Smooth muscle cell (in vitro differentiated cells): Measurements from ENCODE around the gene LCLAT1. TPM values are rescaled to one million over a fixed set of nuclear protein-coding genes. Genes with fewer than 3 reads are reported as not detected.
"Not testable (repeated sequence)": the region's sequence is repeated elsewhere in the genome, so short reads cannot be mapped to it uniquely, and the experiment has no call there.

Source experiments
- DNase-seq: peaks from one replicate; lab custom pipeline; 2025; ENCODE audit not compliant: unreplicated experiment; lab: John Stamatoyannopoulos, UW
- H2AFZ ChIP-seq: fragments of 200-600 bp; sonication (generic); 2 replicates; pipeline ENCODE4 v1.6.0; 2016; ENCODE audit warnings: antibody characterized with exemption, low read depth, mild to moderate bottlenecking
- H3F3A ChIP-seq: fragments of 200-600 bp; sonication (generic); 2 replicates; pipeline ENCODE4 v1.6.0; 2017; ENCODE audit warnings: antibody characterized with exemption, low read depth
- H3K27ac ChIP-seq: fragments of 200-600 bp; sonication (generic); 2 replicates; pipeline ENCODE4 v1.5.1; 2016; ENCODE audit warnings: low read depth, mild to moderate bottlenecking
- H3K27me3 ChIP-seq: fragments of 200-600 bp; sonication (generic); 2 replicates; pipeline ENCODE4 v1.6.1; 2016; ENCODE audit warnings: low read depth, mild to moderate bottlenecking
- H3K36me3 ChIP-seq: fragments of 200-600 bp; sonication (generic); 2 replicates; pipeline ENCODE4 v1.5.1; 2016; ENCODE audit warnings: low read depth
- H3K4me1 ChIP-seq: fragments of 200-600 bp; sonication (generic); 2 replicates; pipeline ENCODE4 v1.5.1; 2016; ENCODE audit warnings: low read depth
- H3K4me2 ChIP-seq: fragments of 200-600 bp; sonication (generic); 2 replicates; pipeline ENCODE4 v1.6.0; 2016; ENCODE audit warnings: mild to moderate bottlenecking
- H3K4me3 ChIP-seq: fragments of 200-600 bp; sonication (generic); 2 replicates; pipeline ENCODE4 v1.5.1; 2016; ENCODE audit warnings: mild to moderate bottlenecking
- H3K79me2 ChIP-seq: fragments of 200-600 bp; sonication (generic); 2 replicates; pipeline ENCODE4 v1.6.0; 2016; ENCODE audit warnings: low read depth, mild to moderate bottlenecking
- H3K9ac ChIP-seq: fragments of 200-600 bp; sonication (generic); 2 replicates; pipeline ENCODE4 v1.6.0; 2016; ENCODE audit warnings: low read depth
- H3K9me3 ChIP-seq: fragments of 200-600 bp; sonication (generic); replicated peaks from 2 replicates; pipeline ENCODE4 v1.5.1; 2016; ENCODE audit warnings: low read depth
- H4K20me1 ChIP-seq: fragments of 200-600 bp; sonication (generic); 2 replicates; pipeline ENCODE4 v1.6.0; 2016; ENCODE audit warnings: low read depth
- WGBS: methylation state at CpG from one replicate; pipeline ENCODE4 v1.1.7; 2016; ENCODE audit warnings: low lambda C conversion rate; 5-methylcytosine and 5-hydroxymethylcytosine counted together
- polyA plus RNA-seq: library from polyadenylated mRNA; unstranded; fragments of >200 nt; fragmentation: Nextera tagmentation; extraction: Ambion mirVana; gene quantifications from 2 replicates; pipeline ENCODE4 v1.2.1, GENCODE V29; 2016
- total RNA-seq: library from RNA; depleted of rRNA; stranded (reverse); fragments of >200 nt; gene quantifications from 2 replicates; pipeline ENCODE4 v1.2.3, GENCODE V29; 2014
- TF ChIP-seq, protein P1 (sequence below): fragments of 200-600 bp; sonication (generic); IDR thresholded peaks from 2 replicates; pipeline ENCODE4 v1.5.1; 2017; ENCODE audit warnings: borderline replicate concordance, mild to moderate bottlenecking, antibody characterized with exemption; ENCODE audit not compliant: insufficient read depth, poor library complexity, severe bottlenecking

LCLAT1 gene
- total and polyA plus RNA-seq, 2 experiments from 2014 or later, result 2.6 to 11.7 TPM

DNA sequence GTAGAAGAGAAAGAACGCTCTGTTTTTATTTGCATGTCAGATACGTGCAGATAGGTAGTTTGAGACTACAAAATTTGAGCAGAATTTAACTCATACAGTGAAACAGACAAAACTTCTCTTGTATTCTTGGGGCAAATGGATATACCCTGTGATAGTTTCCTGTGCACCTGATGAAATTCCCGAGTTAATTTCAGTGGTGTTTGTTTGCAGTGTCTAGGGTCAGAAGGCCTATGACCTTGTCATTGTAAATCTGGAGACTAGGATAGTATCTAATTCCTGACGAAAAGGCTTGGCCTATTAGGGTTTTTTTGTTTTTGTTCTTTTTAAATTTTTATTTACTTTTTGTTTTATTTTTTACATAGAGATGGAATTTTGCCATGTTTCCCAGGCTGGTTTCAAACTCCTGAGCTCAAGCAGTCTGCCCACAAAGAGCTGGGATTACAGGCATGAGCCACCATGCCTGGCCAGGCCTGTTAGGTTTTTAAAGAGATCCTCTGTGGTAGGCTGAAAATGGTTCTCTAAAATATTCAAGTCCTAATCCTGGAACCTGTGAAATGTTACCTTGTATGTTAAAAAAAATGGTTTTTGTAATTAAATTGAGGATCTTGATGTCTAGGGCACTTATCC is 17.6 kb downstream of the LCLAT1 start:
- 92% methylated on average over 4 of the region's 4 CpGs for WGBS
- Histone ChIP-seq H3K9me3 (no peaks in the 10 kb centered on the region), H3K79me2 (peaks cover 70% of the 10 kb centered on the region), H3K27ac (no peak overlapping the region), H3K36me3 (no peaks in the 10 kb centered on the region), H4K20me1 (peaks cover 5% of the 10 kb centered on the region), H3K4me2 (no peak overlapping the region), H3K9ac (no peak overlapping the region), H3K4me3 (no peak overlapping the region), H3K4me1 (peaks cover 11% of the 10 kb centered on the region), H2AFZ (no peak overlapping the region), H3F3A (no peaks in the 10 kb centered on the region), H3K27me3 (no peaks in the 10 kb centered on the region)
- DNase-seq, result no peak
- TF ChIP-seq, protein P1, sequence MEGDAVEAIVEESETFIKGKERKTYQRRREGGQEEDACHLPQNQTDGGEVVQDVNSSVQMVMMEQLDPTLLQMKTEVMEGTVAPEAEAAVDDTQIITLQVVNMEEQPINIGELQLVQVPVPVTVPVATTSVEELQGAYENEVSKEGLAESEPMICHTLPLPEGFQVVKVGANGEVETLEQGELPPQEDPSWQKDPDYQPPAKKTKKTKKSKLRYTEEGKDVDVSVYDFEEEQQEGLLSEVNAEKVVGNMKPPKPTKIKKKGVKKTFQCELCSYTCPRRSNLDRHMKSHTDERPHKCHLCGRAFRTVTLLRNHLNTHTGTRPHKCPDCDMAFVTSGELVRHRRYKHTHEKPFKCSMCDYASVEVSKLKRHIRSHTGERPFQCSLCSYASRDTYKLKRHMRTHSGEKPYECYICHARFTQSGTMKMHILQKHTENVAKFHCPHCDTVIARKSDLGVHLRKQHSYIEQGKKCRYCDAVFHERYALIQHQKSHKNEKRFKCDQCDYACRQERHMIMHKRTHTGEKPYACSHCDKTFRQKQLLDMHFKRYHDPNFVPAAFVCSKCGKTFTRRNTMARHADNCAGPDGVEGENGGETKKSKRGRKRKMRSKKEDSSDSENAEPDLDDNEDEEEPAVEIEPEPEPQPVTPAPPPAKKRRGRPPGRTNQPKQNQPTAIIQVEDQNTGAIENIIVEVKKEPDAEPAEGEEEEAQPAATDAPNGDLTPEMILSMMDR, result no peak

DNA sequence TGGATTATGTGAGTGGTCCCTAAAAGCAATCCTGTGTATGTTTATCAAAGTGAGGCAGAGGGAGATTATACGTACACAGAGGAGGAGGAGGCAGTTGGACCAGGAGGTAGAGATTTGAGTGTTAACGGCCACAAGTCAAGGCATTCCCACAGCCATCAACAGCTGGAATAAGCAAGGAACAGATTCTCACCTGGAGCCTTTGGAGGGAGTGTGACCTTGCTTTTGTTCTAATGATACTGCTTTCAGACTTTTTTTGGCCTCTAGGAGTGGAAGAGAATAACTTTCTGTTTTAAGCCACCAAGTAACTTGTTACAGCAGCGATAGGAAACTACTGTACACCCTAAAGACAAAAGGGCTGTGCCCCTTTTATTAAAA is 18.1 kb downstream of the LCLAT1 start:
- no peak for DNase-seq
- no peaks in the 10 kb centered on the region for H3K36me3 ChIP-seq
- no peak overlapping the region for H2AFZ ChIP-seq
- no peak overlapping the region for H3K4me2 ChIP-seq
- H3K9ac ChIP-seq, result no peak overlapping the region
- H3K79me2 ChIP-seq, result peaks cover 72% of the 10 kb centered on the region
- WGBS, result 68% methylated on average over 3 of the region's 3 CpGs
- TF ChIP-seq, protein P1, result no peak
- H4K20me1 ChIP-seq, result peaks cover 5% of the 10 kb centered on the region
- no peak overlapping the region for H3K4me3 ChIP-seq
- no peak overlapping the region for H3K27ac ChIP-seq
- no peaks in the 10 kb centered on the region for H3K9me3 ChIP-seq
- no peaks in the 10 kb centered on the region for H3F3A ChIP-seq
- H3K4me1 ChIP-seq, result peaks cover 11% of the 10 kb centered on the region
- H3K27me3 ChIP-seq, result no peaks in the 10 kb centered on the region

DNA sequence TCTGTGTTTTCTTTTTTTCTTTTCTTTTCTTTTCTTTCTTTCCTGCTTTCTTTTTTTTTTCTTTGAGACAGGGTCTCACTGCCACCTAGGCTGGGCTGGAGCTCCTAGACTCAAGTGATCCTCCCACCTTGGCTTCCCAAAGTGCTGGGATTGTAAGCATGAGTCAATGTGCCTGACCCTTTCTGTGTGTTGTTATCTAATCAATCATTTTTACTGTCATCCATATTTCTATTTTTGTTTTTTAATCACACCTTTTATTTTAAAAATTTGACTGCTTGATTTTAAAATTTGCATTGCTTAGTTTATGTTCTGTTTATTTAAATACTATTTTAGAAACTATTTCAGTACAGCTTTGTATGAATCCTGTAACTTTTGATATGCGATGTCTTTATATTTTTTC is 19.2 kb downstream of the LCLAT1 start:
- Histone ChIP-seq H3K79me2 (peaks cover 67% of the 10 kb centered on the region), H4K20me1 (peaks cover 5% of the 10 kb centered on the region)
- 100% methylated on average over 1 of the region's 1 CpG for WGBS

DNA sequence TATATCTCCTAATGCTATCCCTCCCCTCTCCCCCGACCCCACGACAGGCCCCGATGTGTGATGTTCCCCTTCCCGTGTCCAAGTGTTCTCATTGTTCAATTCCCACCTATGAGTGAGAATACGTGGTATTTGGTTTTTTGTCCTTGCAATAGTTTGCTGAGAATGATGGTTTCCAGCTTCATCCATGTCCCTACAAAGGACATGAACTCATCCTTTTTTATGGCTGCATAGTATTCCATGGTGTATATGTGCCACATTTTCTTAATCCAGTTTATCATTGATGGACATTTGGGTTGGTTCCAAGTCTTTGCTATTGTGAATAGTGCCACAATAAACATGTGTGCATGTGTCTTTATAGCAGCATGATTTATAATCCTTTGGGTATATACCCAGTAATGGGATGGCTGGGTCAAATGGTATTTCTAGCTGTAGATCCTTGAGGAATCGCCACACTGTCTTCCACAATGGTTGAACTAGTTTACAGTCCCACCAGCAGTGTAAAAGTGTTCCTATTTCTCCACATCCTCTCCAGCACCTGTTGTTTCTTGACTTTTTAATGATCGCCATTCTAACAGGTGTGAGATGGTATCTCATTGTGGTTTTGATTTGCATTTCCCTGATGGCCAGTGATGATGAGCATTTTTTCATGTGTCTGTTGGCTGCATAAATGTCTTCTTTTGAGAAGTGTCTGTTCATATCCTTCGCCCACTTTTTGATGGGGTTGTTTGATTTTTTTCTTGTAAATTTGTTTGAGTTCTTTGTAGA is 20.2 kb downstream of the LCLAT1 start:
- H3K9ac ChIP-seq, H3K27ac ChIP-seq, H3K4me2 ChIP-seq, H3K27me3 ChIP-seq, H4K20me1 ChIP-seq, H3K9me3 ChIP-seq, H2AFZ ChIP-seq, H3K4me3 ChIP-seq, H3K36me3 ChIP-seq, DNase-seq, H3F3A ChIP-seq: not testable (repeated sequence)
- peaks cover 69% of the 10 kb centered on the region for H3K79me2 ChIP-seq
- peaks cover 11% of the 10 kb centered on the region for H3K4me1 ChIP-seq
- 96% methylated on average over 6 of the region's 8 CpGs for WGBS

More for the DNA sequence above, 19.2 kb downstream of the LCLAT1 start:
- Histone ChIP-seq H2AFZ (no peak overlapping the region), H3K4me1 (peaks cover 11% of the 10 kb centered on the region), H3K27me3 (no peaks in the 10 kb centered on the region), H3F3A (peaks cover under 1% of the 10 kb centered on the region), H3K9me3 (no peaks in the 10 kb centered on the region), H3K27ac (no peak overlapping the region), H3K36me3 (no peaks in the 10 kb centered on the region), H3K4me2 (no peak overlapping the region), H3K9ac (no peak overlapping the region), H3K4me3 (no peak overlapping the region)
- no peak for DNase-seq
- TF ChIP-seq, protein P1, result no peak
